GM12892 (cell line): ENCODE results near the gene SCAPER.
A peak's percentile ranks its signal among the peaks of the same experiment; 100 is the strongest.

ENCODE experiments used
- DNase-seq: peaks from one replicate; pipeline ENCODE4 v3.0.0; 2011; ENCODE audit not compliant: insufficient read length
- FAIRE-seq: peaks from 2 replicates; lab custom pipeline; 2011; peaks lifted over from hg19 to GRCh38; lab: Jason Lieb, UNC
- POLR2A ChIP-seq: IDR thresholded peaks from 2 replicates; pipeline ENCODE4 v1.6.1; 2011; ENCODE audit warnings: low read depth, low read length, control low read depth
- POLR2AphosphoS5 ChIP-seq: IDR thresholded peaks from 2 replicates; pipeline ENCODE4 v1.6.1; 2011; ENCODE audit warnings: low read depth, low read length, control low read depth
- TAF1 ChIP-seq: IDR thresholded peaks from 2 replicates; pipeline ENCODE4 v1.6.1; 2011; ENCODE audit warnings: low read depth, mild to moderate bottlenecking, control low read depth, low read length, borderline replicate concordance

The SCAPER gene

DNA sequence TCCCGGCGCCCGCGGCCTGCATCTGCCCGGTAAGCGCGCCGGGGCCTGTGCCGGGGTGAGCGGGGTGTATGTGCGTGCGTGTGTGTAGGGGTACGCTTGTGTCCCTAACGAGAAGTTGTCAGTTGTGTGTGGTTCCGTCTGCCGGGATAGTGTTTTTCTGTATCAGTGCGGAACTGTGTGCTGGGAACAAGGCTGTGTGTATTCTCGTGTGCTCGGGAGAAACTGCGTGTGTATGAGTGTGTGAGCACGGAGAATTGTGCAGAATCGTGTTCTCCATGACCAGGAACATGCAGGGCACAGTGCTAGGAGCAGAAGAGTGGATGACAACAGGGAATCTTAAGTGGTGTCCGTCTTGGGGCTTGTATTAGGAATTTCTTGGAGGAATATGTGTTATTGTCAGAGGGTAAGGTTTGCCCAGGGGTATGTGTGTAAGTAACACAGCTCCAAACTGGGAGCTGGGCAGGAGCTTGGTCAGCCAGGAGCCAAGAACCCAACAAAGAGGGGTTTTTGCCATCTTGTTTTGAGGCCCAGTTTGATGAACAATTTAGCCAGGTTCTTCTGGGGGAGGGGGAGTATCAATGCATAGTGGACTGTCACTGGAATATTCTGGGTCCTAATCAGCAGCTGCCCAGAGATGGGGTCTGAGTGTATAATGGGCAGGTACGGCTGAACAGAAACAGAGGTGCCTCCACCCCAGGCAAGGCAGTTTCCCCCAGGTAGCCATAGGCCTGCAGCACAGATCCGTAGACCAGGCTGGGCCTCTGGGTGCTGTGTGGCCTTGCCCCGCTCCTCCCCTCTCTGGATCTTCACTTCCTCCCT, 566.4 kb downstream of the SCAPER start:
- DNase-seq (no peak), FAIRE-seq (peak; percentile 9)
- no peak for TF ChIP-seq POLR2AphosphoS5
- no peak for TF ChIP-seq TAF1
- no peak for TF ChIP-seq POLR2A

DNA sequence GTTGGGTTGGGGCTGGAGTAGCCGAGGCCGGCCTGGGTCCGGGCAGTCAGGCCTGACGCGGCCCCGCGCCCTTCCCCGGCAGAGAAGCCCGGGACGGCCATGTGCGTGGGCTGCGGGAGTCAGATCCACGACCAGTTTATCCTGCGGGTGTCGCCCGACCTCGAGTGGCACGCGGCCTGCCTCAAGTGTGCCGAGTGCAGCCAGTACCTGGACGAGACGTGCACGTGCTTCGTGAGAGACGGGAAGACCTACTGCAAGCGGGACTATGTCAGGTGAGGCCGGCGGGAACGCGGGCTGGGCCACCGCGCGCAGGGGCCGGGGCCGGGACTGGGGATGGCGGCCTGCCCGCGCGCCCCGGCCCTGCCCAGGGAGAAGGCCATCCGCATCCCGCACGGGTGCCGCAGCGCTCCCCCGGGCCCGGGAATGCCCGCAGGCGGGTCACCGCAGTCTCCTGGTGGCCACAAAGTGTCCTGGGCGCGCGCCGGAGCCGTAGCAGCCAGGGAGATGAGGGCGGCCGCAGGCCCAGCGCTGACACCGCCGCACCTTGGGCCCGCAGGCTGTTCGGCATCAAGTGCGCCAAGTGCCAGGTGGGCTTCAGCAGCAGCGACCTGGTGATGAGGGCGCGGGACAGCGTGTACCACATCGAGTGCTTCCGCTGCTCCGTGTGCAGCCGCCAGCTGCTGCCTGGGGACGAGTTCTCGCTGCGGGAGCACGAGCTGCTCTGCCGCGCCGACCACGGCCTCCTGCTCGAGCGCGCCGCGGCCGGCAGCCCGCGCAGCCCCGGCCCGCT, 567.2 kb downstream of the SCAPER start:
- TF ChIP-seq POLR2A (no peak), TAF1 (no peak), POLR2AphosphoS5 (no peak)
- DNase-seq (no peak), FAIRE-seq (no peak)

DNA sequence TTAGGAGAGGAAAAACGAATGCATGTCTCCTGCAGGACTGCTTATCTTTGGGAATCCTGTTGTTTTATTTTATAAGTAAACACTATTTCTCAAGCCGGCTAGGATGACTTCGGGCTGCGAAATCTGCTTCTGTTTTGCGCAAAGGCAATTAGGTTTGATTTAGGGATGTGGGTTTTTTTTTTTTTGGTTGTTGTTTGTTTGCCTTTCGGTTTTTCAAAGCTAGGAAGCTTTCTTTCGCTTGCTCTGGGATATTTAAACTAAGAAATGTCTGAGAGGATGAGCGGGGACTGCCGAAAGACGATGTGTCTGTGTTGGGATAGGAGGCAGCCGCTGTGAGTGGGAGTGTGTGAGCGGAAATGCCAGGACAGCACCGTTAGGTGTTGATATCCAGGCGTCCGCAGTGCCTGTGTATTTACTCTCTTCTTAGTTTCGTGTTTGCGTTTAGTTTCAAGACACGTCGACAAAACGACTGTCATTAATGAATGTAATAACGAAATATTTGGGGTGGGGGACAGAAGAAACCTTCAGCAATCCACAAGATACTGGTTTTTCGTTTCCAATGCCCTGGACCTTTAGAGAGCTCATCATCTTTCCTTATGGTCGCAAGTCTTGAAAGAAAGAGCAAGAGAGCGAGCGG, 568.0 kb downstream of the SCAPER start:
- FAIRE-seq (peak; percentile 79), DNase-seq (no peak)
- TF ChIP-seq POLR2A (no peak), POLR2AphosphoS5 (no peak), TAF1 (no peak)

DNA sequence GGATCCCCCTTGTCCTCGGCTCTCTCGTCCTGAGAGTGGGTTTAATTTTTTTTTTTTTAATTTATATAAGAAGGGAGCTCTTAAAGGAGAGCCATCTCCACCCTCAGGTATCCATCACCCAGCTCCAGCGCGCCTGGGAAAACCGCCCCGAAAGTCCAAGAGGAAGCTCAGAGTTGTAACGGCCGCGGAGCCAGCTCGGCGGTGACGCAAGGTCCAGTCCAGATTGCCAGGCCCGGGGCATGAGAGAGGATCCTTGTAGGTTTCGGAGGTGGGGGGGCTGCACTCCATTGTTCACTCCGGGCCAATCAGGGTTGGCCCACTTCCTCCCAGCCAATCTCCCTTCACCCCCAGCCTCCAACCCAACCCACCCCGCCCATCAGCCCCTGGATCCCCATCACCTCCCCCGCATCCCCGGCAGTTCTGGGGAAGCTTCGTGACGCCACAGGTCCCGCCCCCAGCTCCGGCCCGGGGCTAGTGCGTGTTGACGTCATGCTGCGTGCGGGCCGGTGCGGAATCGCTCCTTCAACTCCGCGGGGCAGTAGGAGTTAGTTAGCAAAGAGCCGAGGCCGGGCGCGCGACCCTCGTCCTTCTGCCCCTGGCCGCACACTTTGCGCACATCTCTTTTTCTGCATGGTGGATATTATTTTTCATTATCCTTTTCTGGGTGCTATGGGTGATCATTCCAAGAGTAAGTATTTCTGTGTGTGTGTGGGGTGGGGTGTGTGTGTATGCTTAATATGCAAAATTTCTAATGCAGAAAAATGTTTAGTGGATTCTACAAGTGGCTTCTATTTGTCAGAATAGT, 568.7 kb downstream of the SCAPER start, which contains the start of gene ISL2:
TSS of gene ISL2 (plus strand) at position 520 of the 805 bp plus-strand sequence. CDS start at position 631, 111 bp downstream.
- FAIRE-seq: peak; percentile 97

DNA sequence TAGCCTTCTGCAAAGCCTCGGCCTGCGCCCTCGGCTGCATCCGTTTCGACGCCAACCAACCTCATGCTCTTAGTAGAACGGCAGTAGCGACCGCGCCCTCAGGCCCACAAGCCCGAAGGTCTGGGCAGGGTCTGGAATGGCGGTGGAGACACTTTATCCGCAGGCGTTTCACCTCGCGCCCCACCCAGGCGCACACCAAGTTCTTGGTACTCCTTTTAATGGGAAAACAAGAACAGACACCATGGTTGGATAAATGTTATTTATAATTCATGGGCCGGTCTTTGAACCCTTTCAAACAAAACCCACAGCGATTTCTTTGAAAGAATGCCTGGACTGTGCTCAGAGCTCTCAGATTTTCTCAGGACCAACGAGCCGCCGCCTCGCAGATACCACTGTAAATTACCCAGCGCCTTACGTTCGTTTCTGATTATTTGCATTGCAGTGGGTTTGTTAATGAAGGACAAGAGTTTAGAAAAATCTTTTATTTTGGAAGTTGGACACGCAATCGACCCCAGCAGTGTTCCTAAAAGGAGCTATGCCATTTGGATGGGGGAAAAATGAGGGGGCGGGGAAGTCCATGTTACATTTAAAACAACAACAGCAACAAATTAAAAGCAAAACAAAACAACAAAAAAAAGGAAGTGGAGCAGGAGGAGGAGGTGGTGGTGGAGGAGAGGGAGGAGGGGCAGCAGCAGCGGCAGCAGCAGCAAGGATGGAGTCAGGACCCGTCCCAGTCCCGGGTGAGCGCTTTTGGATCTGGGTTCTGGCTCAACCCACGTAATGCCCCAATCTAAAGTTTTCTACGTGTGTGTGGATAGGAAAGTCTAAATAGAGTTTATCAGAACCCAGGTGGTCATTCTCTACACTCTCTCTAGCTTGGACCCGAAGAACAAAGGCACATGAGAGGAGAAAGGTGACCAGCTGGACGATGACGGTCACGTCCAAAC, 569.6 kb downstream of the SCAPER start:
- FAIRE-seq (no peak), DNase-seq (no peak)
- TF ChIP-seq POLR2AphosphoS5: no peak
- no peak for TF ChIP-seq TAF1

More for the DNA sequence above, 568.7 kb downstream of the SCAPER start, which contains the start of gene ISL2:
- DNase-seq: peak; percentile 89
- TF ChIP-seq POLR2A: peak; percentile 78
- peak; percentile 78 for TF ChIP-seq POLR2AphosphoS5
- 0 out of 2 replicates have a peak, but pooled peaks have one; percentile 32 for TF ChIP-seq TAF1

DNA sequence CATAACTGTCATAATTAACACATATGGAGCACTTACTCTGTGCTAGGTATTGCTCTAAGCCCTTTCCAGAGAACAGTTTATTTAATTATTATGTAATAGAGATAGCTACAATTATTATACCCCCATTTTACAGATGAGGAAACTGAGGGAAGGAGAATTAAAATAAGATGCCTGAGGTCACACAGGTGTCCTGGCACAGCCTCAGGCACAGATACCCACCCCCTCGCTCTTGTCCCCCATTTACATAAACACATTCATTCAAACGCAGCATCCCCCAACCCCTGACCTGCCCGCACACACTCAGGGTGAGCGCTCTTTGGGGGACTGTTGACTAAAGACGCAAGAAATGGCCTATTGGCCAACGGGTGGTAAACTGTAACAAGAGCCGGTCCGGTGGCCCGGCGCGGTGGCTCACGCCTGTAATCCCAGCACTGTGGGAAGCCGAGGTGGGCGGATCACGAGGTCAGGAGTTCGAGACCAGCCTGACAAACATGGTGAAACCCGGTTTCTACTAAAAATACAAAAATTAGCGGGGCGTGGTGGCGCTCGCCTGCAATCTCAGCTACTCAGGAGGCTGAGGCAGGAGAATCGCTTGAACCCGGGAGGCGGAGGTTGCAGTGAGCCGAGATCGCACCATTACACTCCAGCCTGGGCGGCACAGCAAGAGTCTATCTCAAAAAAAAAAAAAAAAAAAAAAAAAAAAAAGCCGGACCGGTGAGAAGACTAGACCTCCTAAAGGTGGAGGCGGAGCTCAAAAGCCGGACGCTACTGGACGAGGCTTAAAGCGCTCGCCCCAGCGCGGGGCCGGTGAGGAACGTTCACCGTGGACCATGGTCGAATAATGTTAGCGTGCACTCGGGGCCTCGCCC, 570.5 kb downstream of the SCAPER start:
- FAIRE-seq (no peak), DNase-seq (no peak)
- TF ChIP-seq TAF1: no peak
- no peak for TF ChIP-seq POLR2AphosphoS5
- no peak for TF ChIP-seq POLR2A

DNA sequence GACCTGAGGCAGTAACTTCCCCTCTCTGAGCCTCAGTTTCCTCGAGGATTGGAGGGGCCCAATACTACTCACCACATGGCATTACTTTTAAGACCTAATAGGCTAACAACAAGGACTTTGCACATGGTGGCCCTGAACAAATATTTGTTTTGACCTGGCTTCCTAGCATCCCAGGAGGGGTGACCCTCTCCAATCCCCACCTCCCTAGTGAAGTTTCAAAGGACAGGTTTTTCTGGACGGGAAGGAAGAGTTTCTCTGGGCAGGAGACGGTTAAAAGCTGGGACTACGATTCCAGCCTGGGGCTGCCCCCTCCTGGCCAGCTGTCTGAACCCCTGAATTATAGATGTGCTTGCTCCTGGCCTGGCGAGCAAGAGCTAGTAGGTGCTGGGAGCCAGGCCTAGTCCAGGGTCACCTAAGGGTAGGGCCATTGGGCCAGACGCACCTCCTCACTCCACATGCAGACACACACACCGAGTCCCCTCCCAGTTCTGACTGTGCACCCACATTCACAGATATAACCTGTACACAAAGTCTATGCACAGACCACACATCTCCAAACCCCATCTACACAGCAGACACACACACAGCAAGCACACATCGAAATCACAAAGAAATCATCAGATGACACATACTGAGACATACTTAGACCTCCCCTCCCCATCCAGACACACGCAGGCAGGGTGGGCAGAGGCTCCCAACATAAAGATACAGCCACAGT, 571.3 kb downstream of the SCAPER start:
- DNase-seq: no peak
- peak; percentile 70 for FAIRE-seq

DNA sequence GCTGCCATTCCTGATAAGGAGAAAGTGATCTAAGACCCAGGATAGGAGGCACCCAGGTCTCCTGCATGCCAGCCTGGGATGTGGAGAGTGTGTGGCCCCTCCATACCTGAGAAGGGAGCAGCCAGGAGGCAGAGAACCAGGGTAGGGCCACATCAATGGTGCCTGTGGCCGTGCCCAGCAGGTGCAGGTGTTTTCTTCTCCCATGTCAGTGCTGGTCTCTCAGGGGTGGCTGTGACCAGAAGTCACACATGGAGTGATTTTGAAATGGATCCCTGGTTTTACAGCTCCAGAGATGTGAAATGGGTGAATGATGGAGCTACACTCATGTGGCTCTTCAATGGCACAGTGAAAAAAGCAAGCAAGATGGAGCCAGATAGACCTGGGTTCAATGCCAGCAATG, 571.8 kb downstream of the SCAPER start:
- FAIRE-seq (no peak), DNase-seq (no peak)
- no peak for TF ChIP-seq POLR2A
- TF ChIP-seq TAF1: no peak
- no peak for TF ChIP-seq POLR2AphosphoS5

More for the DNA sequence above, 571.3 kb downstream of the SCAPER start:
- TF ChIP-seq POLR2AphosphoS5: no peak
- TF ChIP-seq POLR2A: no peak

DNA sequence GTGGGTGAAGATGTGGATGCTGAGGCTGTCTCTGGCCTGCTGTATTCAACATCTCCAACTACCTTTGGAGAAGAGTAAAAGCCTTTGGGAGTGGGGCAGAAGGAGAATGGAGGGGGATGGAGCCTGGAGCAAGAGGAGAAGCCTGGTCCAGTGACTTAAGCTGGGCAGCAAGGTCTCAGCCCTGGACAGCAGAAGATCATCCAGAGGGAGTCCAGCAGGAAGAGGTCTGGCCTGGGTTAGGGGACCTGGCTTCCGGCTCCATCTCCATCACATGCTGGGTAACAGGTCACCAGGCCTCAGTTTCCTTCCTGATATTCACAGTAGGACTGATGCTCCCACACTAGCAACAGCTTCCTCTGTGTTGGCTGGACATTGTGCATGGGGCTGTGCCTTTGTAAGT, 572.3 kb downstream of the SCAPER start:
- no peak for FAIRE-seq
- no peak for TF ChIP-seq POLR2AphosphoS5
- no peak for TF ChIP-seq TAF1
- no peak for TF ChIP-seq POLR2A

More for the DNA sequence above, 572.3 kb downstream of the SCAPER start:
- DNase-seq: no peak
